GM21723 (cell line): ENCODE measurements around the gene ELFN2.

Experiments
- ATAC-seq: cut with Tn5 transposase; IDR thresholded peaks from one replicate; pipeline ENCODE4 v1.9.1; 2021; ENCODE audit warnings: mild to moderate bottlenecking, moderate library complexity; ENCODE audit not compliant: unreplicated experiment

Gene ELFN2

DNA sequence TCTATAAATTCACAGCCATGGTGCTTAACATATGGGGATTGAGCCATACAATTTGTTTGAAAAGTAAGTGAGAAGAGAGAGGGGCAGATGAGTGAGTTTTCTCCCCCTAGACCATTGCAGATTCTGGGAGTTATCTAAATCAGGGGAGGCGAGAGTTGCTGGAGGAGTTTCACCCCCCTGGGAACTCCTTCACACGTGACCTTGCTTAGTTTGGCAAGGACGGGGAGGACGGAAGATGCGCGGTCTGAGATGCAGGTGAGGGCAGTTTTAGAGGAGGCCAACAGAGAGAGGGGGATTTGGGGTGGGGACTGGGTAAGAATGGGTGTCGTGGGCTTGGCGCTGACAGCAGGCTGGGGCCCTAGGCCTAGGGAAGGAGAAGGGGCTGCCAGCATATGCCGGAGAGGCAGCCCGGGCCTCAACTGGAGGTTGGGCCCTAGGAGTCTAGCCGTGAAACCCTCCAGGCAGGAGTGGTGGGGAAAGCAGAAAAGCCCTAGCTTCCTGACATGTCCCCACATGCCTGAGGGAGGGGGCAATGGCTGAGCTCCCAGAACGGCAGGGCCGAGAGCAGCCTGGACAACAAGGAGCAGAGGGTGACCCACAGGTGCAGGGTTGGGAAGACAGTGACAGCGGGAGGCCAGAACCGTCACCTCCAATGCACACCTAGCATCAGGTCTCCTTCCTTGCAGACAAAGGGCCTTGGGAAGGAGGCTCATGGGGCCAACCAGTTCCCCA, 63.9 kb downstream of the ELFN2 start:
- ATAC-seq, result no peak

DNA sequence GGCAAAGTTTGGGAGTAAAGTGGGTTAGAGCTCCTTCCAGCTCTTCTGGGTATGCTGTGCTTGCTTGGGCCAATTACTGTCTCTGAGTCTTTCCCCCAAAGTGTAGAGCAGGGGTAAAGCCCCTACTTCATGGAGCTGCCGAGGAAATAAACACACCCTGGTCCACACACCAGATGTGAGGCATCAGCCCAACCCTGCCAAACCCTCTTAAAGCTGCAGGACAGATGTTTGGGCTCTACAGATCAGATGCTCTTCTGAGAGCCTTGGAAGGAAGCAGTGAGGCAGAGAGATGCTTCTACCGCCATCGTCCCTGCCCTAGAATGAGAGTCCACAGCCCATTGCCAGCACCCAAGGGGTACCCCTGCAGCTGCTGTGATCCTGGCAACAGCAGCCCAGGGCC, 64.7 kb downstream of the ELFN2 start:
- ATAC-seq, result no peak

DNA sequence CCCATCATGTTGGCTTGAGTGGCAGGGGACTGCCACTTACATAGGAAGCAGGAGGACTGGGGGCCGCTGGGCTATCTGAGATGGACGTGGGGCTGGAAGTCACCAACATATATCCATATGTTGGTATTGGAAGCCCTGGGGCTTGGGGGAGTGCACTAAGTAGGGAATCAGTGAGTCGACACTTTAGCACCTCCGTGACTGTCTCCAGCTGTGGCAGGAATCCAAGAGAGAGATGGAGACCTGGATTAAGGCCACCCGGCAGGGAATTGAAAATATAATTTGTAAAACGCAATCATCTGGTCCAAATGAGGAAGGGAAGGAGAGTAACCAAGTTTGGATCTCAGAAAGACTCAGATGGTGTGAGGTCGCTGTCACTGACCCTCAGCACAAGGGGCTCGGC, 68.4 kb downstream of the ELFN2 start:
- no peak for ATAC-seq

DNA sequence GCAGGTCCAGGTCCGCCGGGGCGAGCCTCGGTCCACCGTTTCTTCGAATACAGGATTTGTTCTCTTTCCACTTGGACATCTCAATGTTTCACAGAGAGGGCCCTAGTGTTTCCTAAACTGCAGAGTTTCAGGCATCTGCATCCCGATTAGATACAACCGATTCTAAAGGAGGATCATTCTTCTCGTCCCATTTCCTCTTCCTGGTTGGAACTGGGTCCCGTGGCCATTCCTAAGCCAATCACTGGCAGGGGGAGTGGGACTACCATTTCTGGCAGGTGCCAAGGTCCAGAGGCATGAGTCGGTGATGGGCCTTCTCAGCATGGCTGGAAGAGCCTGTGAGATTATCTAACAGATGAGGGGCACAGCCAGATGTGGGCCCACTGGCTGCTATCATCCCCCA, 68.9 kb downstream of the ELFN2 start:
- no peak for ATAC-seq

DNA sequence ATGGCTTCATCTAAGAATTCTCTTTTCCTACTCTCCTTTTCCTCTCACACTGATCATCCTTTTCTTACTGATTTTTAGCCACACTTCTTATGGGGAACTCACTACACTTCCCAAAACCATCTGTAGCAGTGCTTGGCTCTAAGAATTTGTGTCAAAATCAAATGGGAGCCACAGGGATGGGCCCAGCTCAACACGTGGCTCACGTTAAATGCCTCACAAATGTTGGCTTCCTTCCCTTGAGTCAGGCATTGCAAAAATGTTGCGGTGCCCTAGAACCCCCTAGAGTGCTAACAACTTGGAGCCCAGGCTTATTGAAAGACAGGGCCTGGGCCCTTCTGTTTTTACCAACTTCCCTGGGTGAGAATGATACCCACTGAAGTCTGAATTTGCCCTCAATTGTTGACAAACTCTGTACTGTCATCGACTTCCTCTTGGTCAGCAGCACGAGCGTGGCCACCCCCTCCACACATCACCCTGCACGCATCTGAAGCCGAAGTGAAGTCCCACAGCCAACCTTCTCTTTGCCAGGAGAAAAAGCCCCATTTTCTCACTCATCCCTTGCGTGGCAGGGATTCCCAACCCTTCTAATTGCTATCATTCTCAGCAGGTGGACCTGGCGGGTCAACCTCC, 69.7 kb downstream of the ELFN2 start:
- ATAC-seq, result no peak

DNA sequence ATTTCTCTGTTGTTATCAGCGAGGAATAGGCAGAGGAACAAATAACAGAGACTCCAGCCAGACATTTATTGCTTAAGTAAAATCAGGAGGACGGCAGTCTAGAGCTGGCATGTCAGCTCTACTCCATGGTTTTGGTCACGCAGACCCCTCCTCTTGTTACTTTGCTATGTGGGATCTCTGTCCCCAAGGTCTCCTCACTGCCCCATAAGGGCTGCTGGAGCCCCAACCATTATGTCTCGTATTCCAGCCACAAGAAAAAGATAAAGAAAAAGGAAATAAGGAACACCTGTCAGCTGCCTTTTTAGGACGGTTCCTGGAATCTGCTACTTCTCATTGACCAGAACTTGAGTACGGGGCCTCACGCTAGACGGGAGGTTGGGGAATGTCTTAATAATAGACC, 70.4 kb downstream of the ELFN2 start:
- no peak for ATAC-seq

DNA sequence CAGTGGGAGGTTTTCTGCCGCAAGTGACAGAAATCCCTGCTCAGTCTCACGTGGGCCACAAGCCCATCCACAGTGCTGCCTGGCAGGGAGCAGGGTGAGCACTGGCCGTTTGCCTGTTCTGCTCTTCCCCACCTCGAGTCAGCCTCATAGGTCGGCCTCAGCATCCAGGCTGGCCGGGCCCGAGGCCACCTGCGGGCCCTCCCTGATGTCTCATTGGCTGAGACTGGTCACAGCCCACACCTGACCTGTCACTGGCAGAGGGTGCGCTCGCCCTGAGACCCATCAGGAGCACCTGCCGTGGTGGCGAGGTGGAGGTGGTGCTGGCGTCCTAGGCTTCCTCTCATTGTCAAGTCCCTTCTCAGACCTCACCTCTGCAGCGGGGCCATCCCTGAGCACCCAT, 72.1 kb downstream of the ELFN2 start:
- no peak for ATAC-seq

DNA sequence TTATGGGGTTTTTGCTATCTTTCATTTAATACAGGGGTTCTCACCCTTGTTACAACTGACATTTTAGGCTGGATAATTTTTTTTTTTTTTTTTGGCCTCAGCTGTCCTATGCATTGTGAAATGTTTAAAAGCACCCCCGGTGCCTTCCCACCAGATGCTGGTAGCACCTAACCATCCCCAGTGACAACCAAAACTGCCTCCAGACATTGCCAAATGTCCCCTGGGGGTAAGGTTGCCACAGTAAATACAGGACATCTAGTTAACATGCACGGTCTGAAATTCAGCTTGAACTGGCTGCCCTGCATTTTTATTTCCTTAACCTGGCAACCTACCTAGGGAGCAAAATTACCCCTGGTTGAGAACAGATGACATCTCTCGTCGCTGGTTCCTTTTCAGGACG, 72.6 kb downstream of the ELFN2 start:
- no peak for ATAC-seq

DNA sequence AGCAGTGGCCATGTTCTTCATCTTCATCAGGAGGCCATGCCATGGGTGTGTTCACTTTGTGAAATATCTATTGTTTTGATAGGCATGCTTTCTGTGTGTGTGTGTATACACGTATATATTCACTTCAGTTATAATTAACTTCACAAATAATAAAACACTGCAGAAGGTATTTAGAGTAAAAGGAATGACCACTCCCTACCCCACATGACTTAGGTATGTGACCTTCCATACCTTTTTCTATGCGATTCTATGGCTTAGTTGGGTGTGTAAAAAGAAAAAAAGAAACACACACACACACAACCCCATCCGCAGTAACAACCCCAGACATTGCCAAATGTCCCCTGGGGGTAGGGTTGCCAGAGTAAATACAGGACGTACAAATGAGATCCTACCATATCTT, 73.0 kb downstream of the ELFN2 start:
- no peak for ATAC-seq

DNA sequence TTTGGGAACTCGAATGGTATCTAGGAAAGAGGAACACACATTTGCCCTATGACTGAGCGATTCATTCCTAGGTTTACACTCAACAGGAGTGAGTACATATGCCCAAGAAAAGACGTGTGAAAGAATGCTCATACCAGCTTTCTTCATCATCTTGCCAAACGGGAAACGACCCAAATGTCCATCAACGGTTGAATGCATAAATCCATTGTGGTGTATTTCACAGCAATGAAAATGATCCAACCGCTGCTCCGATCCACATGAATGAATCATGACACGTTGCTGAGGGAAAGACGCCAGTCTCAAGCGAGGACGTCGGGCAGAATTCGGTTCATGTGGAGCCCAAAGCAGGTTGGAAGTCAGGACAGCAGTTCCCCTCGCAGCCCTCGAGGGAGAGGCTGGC, 73.4 kb downstream of the ELFN2 start:
- ATAC-seq, result no peak

DNA sequence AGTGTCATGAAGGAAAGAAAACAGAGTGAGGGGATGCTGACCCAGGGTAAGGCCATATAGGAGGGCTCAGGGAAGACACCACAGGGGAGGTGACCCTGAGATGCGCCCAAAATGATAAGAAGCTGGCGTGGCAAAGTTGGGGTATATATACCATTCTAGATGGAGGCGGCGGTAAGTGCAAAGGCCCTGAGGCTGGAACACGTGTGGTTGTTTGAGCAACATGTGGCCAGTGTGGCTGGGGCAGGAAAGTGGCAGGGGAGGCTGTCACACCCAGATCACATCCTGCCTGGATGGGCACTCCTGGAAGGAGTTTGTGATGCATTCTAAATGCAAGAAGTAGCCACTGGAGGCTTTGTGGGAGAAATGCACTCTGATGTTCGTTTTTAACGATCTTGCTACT, 74.8 kb downstream of the ELFN2 start:
- ATAC-seq, result no peak

DNA sequence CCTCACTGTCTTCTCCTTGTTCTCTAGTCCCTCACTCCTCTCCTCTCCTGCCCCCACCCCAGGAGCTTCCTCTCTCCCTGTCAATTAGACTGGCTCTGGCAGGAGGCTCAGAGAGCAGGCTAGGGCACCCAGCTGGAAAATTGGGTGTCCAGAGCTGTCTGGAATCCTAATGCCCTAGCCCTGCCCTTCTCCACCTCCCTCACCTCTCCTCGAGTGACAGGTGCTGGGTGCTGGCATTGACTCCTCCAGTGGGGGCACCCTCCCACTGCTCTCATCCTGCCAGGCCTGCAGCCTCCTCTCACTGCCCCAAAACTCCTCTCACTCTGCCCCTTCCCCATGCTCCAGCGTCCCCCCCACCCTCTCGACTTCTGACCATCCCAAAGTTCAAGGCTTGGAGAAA, 76.0 kb downstream of the ELFN2 start:
- no peak for ATAC-seq

DNA sequence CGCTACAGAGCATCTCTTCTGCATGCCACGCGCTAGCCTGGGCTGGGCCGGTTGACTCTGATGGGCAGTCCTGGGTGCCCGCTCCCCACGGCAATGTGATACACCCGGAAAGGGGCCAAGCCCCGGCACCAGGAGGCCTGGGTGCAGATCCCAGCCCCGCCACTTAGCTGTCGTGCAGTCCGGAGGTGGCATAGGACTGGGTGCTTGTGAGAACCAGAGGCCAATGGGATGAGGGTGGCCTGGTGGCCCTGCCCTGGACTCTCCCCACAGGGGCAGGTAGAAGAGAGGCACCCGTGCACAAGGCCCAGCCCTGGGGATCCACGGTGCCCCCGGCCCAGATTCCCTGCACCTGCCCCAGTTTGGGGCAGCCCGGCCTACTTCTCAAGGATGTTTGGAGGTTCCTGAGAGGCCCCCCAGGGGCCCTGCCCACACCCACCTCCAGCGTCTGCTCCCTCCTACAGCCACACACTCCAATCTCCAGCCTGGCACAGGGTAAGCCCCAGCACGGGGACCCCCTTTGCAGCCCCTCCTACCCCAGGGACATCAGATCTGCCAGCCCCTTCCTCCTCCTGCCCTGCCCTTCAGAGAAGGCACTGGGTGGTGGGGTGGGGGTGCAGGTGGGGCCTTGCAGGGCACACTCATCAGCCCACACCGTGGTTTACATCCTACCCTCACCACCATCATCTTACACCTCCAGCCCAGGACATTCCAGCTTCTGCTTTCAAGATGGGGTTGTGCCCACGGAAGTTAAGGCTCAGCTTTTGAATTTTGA, 78.0 kb downstream of the ELFN2 start:
- no peak for ATAC-seq

DNA sequence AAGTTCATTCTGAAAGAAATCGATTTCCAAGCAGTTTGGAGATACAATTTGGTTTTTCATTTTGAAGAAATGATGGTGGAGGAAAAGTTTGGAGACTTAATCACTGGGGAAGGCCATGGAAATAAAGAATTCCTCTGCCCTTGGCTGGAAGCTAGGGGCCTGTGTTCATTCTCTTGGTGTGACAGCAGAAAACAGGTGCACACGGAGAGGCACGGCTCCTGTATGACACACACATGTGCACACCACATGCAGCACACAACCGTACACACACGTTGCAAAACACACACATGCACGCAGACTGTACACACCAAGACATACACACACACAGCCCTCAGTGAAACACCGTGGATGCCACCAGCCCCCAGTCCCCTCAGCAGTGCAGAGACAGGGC, 80.8 kb downstream of the ELFN2 start:
- ATAC-seq, result no peak

DNA sequence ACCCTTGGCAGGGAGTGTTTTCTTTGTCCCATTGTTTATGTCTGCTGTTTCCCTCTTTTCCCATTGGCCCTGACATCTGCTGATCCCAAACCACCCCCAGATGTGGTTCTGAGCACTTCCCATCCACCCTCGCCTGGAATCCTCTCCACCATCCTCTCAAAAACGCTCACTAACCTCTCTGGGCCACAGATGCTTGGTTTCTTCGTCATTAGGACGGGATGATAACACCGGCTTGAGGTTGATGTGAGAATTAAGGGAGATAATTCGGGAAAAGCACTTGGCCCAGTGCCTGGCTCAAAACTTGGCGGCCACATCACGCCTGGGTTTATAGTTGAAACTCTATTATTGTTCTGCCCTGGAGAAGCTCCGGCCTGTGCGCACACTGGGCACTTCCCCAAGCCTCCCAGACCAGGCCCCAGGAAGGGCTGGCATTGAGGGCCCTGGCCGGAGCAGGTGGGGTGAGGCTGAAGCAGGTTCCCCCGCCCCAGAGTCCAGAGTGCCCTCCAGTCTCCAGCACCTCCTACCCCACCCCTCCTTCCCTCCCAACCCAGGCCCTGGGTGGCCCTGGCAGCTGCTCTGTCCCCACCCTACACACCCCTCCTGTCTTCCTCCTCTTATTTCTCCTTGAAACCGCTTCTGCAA, 81.3 kb downstream of the ELFN2 start:
- ATAC-seq, result no peak

DNA sequence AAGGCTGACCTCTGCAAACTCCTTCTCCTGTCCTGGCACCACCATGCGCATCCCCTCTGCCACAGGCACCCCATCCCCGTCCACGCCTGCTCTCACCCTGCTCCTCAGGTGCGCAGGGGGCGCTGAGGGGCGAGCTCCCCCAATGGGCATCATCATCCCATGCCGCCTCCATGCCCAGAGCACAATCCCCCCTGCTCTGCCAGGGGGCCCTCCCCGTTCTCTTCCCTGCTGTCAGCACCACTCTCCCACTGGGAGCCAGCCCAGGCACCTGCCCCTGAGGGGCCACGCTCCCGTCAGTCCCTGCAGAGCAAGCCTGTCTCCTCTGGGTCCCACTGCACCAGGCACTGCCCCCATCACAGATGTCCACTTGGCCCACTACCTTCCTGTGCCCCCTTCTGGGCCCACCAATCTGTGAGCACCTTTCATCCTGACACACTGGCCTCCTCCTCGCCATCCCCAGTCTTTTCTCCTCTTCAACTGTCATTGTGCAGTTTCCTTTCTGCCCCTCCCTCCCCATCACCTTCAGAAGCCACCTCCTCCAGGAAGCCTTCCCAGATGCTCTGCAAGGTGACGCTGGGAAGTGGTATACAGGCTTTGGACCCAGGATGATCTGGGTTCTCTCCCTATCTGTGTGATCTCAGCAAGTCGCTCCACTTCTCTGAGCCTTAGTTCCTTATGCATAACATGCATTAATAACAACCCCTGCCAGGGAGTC, 82.4 kb downstream of the ELFN2 start:
- no peak for ATAC-seq

DNA sequence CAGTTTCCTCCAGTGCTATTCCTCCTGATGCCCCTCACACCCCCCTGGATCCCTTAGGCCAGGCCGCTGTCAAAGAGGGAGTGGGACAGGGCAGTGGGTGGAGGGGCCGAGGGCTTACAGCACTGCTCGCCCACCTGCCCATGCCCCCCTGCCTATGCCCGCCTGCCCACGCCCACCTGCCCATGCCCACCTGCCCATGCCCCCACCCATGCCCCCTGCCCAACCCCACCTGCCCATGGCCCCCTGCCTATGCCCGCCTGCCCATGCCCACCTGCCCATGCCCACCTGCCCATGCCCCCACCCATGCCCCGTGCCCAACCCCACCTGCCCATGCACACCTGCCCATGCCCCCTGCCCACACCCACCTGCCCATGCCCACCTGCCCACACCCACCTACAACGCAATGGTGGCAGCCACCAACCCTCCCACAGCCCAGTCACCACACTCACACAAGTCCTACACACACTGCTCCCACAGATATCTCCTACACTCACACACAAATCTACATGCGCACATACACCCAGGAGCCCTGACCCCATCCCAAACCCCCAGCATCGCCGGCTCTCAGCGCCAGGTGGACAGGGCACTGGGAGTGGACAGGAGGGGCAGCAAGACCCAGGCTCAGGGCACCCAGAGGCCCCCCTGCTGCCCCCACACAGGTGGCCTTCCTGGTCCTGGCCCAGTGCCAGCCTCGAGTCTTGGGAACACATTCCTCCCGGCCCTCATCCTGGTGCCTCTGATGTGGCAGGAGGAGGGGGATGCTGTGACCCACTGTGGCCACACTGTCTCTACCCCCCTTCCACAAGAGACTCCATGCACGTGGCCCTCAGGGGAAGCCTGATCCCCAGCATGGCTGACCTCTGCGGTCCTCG, 83.2 kb downstream of the ELFN2 start:
- no peak for ATAC-seq

DNA sequence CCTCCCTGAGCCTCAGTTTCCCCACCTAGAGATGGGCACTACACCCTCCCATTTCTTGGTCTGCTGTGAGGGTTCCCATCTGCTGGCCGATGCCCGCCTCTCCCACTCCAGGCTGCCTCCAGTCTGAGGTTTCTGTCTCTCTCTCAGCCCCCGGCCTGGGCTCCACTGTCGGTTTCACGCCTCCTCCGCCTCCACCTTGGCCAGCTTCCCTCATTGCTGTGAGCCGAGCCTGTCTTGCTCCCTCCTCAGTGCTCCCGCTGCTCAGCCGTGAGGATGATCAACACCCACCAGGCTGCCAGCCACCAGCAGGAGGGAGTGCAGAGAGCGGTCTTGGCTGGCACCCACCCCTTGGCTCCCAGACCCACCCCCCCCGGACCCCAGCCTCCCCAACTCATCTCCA, 83.9 kb downstream of the ELFN2 start:
- ATAC-seq, result no peak

DNA sequence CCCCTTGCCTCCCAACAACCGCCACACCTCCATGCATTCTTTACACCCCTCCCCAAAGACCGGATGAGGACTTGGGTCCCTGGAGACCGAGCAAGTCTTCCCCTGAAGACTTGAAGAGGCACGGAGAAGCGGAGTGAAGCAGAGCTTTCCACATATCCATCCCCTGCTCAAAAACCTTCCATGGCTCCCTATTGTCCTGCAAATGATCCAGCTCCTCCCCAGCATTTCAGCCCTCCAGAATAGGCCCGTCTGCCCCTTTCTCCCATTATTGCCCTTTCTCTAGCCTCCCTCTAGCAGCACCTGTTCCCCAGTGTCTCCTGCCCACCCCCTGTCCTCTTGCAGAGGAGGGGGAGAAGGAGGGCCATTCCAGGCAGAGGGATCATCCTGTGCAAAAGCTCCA, 85.2 kb downstream of the ELFN2 start:
- no peak for ATAC-seq
